HG03045 (cell line): ENCODE measurements around the gene KRTAP10-5.
"Not testable (repeated sequence)": the region's sequence is repeated elsewhere in the genome, so short reads cannot be mapped to it uniquely, and the experiment has no call there.

Source experiments
- ATAC-seq: cut with Tn5 transposase; IDR thresholded peaks from one replicate; pipeline ENCODE4 v1.9.1; 2021; ENCODE audit warnings: mild to moderate bottlenecking, moderate library complexity; ENCODE audit not compliant: unreplicated experiment

The KRTAP10-5 gene

GRCh38 chr21:44552136-44552535 is 28.3 kb downstream of the KRTAP10-5 start:
- ATAC-seq: no peak

- ATAC-seq: no peak
These were observed 29.0 kb downstream of the KRTAP10-5 start, which contains the start of gene KRTAP10-2 for GRCh38 chr21:44551340-44551961. TSS of gene KRTAP10-2 (minus strand) at chr21:44551505. CDS start at chr21:44551458, 47 bp downstream.

- no peak for ATAC-seq
These were observed 29.6 kb downstream of the KRTAP10-5 start for GRCh38 chr21:44550807-44551206.

- not testable (repeated sequence) for ATAC-seq
These were observed 30.1 kb downstream of the KRTAP10-5 start for GRCh38 chr21:44550285-44550684.

- ATAC-seq: no peak
These were observed 30.7 kb downstream of the KRTAP10-5 start for GRCh38 chr21:44549525-44550211.

GRCh38 chr21:44548922-44549321 is 31.5 kb downstream of the KRTAP10-5 start:
- ATAC-seq: no peak

GRCh38 chr21:44548381-44548780 is 32.0 kb downstream of the KRTAP10-5 start:
- no peak for ATAC-seq

- no peak for ATAC-seq
These were observed 32.6 kb downstream of the KRTAP10-5 start for GRCh38 chr21:44547656-44548331.

- no peak for ATAC-seq
These were observed 35.8 kb downstream of the KRTAP10-5 start for GRCh38 chr21:44544566-44544965.

- ATAC-seq: no peak
These were observed 37.7 kb downstream of the KRTAP10-5 start for GRCh38 chr21:44542716-44543115.

- ATAC-seq: no peak
These were observed 39.6 kb downstream of the KRTAP10-5 start for GRCh38 chr21:44540741-44541288.

GRCh38 chr21:44539991-44540666 is 40.3 kb downstream of the KRTAP10-5 start, which contains the start of gene KRTAP10-1:
TSS of gene KRTAP10-1 (minus strand) at chr21:44540195. CDS start at chr21:44540150, 45 bp downstream.
- no peak for ATAC-seq

- ATAC-seq: no peak
These were observed 41.4 kb downstream of the KRTAP10-5 start for GRCh38 chr21:44539046-44539445.

GRCh38 chr21:44537930-44538911 is 42.2 kb downstream of the KRTAP10-5 start:
- no peak for ATAC-seq

- no peak for ATAC-seq
These were observed 44.4 kb downstream of the KRTAP10-5 start for GRCh38 chr21:44535963-44536362.

GRCh38 chr21:44534688-44535087 is 45.7 kb downstream of the KRTAP10-5 start:
- ATAC-seq: no peak

- ATAC-seq: no peak
These were observed 46.3 kb downstream of the KRTAP10-5 start for GRCh38 chr21:44533891-44534627.

- ATAC-seq: no peak
These were observed 47.1 kb downstream of the KRTAP10-5 start for GRCh38 chr21:44533121-44533890.
